GM18870 (cell line): ENCODE data around the gene PSENEN.

Experiments
- ATAC-seq: cut with Tn5 transposase; IDR thresholded peaks from one replicate; pipeline ENCODE4 v1.9.1; 2021; ENCODE audit warnings: moderate library complexity; ENCODE audit not compliant: unreplicated experiment

PSENEN gene

GRCh38 chr19:35750167-35750566 is 4.7 kb downstream of the PSENEN start:
- ATAC-seq = no peak

GRCh38 chr19:35751839-35752745 is 6.6 kb downstream of the PSENEN start:
- no peak for ATAC-seq

GRCh38 chr19:35752746-35753350 is 7.4 kb downstream of the PSENEN start:
- ATAC-seq = no peak

GRCh38 chr19:35753634-35754369 is 8.4 kb downstream of the PSENEN start:
- no peak for ATAC-seq

- ATAC-seq = no peak
Observed at GRCh38 chr19:35754370-35755130, 9.1 kb downstream of the PSENEN start.

- ATAC-seq = no peak
Observed at GRCh38 chr19:35755131-35755549, 9.7 kb downstream of the PSENEN start.

GRCh38 chr19:35755550-35756376 is 10.3 kb downstream of the PSENEN start:
- no peak for ATAC-seq

- ATAC-seq = no peak
Observed at GRCh38 chr19:35756377-35757230, 11.2 kb downstream of the PSENEN start, which contains the start of gene HSPB6. HSPB6 (minus strand) TSS chr19:35757029; CDS start chr19:35757008, 21 bp downstream.

GRCh38 chr19:35757231-35757748 is 11.8 kb downstream of the PSENEN start:
- peak; percentile 2 for ATAC-seq

- ATAC-seq = peak; percentile 95
Observed at GRCh38 chr19:35757749-35758608, 12.5 kb downstream of the PSENEN start, which contains the start of gene PROSER3. PROSER3 (plus strand) TSS chr19:35758176; CDS start chr19:35758216, 40 bp downstream.

GRCh38 chr19:35759697-35760096 is 14.2 kb downstream of the PSENEN start:
- no peak for ATAC-seq

- no peak for ATAC-seq
Observed at GRCh38 chr19:35760711-35761349, 15.4 kb downstream of the PSENEN start.

GRCh38 chr19:35764432-35765315 is 19.2 kb downstream of the PSENEN start:
- ATAC-seq = no peak

GRCh38 chr19:35766571-35767104 is 21.2 kb downstream of the PSENEN start:
- ATAC-seq = no peak

GRCh38 chr19:35767288-35768081 is 22.0 kb downstream of the PSENEN start:
- ATAC-seq = no peak
